NCI-H82 treated with DMSO at 0.1 percent for 48 hours (cell line): ENCODE measurements around the gene ATP2A3.

Experiments
- DNase-seq: peaks from one replicate; lab custom pipeline; 2025; ENCODE audit not compliant: unreplicated experiment; lab: John Stamatoyannopoulos, UW

ATP2A3 gene

DNA sequence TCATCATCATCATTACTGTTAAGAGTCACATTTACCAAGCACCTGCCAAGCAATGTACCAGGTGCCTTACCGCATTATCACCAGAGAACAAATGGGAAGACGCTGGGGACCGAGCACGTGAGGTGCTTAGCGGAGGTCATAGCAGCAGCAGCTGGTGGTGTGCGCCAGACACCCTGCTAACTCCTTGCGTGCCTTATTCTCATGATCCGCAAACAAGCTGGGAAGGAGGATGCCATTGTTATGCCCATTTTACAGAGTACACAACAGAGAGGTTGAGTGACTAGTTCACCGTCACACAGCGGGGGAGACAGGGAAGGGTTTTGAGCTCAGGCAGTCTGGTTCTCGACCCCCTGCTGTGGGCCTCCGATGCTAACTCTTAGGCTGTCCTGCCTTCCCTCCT, 7.3 kb downstream of the ATP2A3 start:
- no peak for DNase-seq

- DNase-seq: no peak
Observed at GRCh38 chr17:3956327-3956957, 7.8 kb downstream of the ATP2A3 start.

DNA sequence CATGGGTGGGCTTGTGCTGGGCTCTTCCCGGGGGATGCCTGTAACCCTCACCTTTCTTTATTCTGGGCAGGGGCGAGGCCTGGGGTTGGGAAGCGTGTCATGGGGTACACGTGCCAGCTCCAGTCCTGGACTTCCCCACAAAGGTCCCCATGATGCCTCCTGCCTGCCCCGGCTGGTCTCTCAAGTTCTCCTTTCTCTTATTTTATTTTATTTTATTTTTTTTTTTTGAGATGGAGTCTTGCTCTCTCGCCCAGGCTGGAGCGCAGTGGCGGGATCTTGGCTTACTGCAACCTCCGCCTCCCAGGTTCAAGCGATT, 8.6 kb downstream of the ATP2A3 start:
- DNase-seq: no peak

- DNase-seq: no peak
Observed at GRCh38 chr17:3954976-3955672, 9.1 kb downstream of the ATP2A3 start.

DNA sequence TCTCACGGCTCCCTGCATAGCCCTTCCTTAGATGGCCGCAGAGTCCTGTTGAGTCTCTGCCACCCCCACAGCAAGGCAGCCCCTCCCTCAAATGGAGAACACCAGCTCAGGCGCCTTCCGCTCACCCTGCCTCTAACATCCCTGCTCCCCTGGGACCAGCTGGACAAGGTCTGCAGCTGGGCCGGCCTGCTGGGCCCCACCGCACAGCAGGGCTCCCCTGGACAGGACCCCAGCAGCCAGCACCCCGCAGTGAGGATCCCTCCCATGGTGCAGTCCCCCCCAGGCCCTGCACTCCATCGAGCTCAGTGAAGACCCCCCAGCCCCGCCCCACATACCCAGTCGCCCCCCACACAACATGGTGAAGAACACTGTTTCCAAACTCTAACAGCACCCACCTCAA, 10.2 kb downstream of the ATP2A3 start:
- no peak for DNase-seq

GRCh38 chr17:3953542-3953941, 10.7 kb downstream of the ATP2A3 start:
- no peak for DNase-seq

DNA sequence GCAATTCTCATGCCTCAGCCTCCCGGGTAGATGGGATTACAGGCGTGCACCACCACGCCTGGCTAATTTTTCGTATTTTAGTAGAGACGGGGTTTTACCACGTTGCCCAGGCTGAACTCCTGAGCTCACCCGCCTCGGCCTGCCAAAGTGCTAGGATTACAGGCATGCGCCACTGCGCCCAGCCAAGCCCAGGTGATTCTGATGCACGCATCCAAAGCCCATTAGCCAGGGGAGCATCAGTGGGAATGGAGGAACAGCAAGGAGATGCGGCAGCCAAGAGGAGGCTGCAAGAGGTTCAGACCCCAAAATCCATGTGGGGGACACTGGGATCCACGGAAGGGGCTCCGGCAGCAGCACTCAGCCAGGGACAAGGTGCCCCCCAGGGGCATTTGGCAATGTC, 12.1 kb downstream of the ATP2A3 start:
- no peak for DNase-seq

GRCh38 chr17:3951420-3951819, 12.8 kb downstream of the ATP2A3 start:
- DNase-seq: no peak

- no peak for DNase-seq
Observed at GRCh38 chr17:3951003-3951402, 13.2 kb downstream of the ATP2A3 start.

- no peak for DNase-seq
Observed at GRCh38 chr17:3950584-3950983, 13.7 kb downstream of the ATP2A3 start.

DNA sequence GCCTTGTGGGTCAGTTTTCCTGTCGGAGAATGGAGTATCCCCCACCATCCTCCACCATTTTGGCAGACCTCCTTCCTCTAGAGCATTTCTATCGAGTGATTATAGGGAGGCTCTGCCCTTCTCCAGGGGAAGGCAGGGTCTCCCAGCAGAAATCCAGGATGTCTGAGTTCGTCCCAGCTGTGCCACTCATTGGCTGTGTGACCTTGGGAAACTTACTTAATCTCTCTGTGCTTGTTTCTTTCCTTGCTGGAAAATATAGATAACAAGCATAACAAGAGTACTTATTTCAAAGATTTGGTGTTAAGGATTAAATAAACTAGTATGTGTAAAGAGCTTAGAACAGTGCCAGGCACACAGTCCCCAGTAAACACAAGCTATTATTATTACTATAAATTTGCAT, 14.8 kb downstream of the ATP2A3 start:
- no peak for DNase-seq

GRCh38 chr17:3948551-3948950, 15.7 kb downstream of the ATP2A3 start:
- DNase-seq: peak; percentile 52

- no peak for DNase-seq
Observed at GRCh38 chr17:3947318-3947810, 16.9 kb downstream of the ATP2A3 start.

DNA sequence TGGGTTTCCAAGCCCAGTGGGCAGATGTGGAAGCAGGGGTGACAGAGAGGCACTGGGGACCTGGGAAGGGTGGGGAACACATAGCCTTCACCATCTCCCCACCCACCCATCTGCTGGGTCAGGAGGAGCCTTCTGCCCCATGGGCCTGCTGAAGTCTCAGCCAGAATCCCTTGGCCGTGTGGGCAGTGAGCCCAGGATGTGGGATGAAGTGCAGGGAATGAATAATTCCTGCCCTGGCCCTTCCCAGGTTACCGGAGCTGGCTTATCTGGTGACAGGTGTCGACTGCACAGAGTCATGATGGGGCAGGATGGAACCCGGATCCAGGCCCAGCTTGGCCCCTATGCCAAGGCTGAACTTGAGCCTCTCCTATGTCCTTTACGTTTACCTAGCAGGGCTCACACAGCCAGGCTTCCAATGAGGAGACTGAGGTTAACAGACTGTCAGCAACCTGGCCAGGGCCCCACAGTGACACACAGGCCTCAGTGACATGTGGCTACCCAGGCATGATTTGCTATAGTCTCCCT, 17.5 kb downstream of the ATP2A3 start:
- DNase-seq: no peak

DNA sequence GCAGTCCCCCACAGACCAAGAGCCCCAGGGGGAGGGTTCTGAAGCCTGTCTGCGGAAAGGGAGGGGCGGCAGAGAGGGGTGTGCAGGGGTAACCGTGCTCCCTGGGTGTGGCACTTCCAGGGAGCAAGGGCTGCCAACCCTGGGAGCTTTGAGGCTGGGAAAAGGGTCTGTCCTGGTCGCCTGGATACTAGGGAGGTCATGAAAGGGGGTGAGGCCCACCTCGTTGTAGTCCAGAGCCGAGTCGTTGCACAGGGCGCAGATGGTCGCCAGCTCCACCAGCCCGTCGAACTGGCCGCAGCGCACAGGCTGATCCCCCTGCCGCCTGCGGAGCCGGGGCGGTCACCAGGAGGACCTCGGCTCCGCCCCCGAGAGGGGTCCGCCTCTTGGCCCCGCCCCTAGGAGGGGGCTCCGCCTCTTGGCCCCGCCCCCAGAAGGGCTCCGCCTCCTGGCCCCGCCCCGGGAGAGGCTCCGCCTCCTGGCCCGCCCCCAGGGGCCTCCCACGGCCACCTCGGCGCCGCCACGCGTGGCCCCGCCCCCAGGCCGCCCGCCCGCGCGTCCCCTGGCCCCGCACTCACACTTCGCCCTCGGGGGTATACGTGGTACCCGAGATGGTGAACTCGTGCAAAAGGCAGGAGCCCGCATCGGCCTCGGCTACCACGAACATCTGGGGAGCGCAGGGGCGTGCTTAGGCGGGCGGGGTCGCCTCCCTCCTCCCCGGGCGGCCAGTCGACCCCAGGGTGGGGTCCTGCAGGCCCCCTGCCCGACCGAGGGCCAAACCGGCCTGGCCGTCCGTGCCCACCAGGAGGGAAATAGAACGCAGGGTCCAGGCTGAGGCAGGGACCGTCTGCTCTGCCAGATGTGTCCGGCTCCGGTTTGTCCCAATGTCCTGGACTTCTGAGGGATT, 19.5 kb downstream of the ATP2A3 start:
- no peak for DNase-seq

DNA sequence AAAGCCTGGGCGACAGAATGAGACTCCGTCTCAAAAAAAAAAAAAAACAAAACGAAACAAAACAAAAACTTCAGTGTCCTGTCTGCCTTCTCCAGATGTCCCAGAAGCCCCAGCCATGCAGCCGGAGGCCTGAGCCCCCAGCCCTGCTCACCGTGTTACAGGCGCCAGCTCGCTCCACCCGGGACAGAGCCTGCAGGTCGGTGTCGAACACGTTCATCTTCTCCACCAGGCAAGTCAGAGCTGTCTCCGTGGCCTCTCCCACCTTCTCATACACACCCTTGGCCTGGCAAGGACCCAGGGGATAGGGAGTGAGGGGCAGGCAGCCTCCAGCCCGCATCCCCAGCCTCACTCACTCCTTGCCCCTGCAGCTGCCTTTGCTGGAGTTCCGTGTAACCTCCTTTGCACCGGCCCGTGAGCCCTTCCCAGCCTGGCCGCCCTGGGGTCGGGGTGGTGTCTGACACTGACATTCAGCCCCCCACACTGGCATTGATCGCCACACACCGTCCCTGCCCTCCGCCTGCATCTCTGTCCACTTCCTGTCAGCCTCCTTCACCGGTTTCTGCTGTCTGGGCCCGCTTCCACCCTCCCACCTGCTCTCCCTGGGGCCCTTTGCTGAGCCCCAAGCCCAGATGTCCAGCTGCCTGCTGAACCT, 20.9 kb downstream of the ATP2A3 start:
- DNase-seq: no peak

GRCh38 chr17:3940965-3941698, 23.1 kb downstream of the ATP2A3 start:
- DNase-seq: no peak

DNA sequence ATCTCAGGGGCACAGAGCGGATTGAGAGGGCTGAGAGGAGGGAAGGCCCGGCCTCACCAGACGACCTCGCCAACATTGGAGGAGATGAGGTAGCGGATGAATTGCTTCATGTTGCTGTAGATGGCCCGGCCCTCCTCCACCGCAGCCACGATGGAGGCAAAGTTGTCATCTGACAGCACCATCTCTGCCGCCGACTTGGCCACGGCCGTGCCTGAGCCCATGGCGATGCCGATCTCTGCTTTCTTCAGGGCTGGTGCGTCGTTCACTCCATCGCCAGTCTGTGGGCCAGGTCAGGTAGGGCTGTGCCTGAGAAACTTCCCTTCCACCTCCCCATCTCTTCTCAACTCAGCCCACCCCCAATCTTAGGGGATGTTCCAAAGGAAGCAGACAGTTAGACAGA, 26.9 kb downstream of the ATP2A3 start:
- no peak for DNase-seq

GRCh38 chr17:3935825-3936355, 28.3 kb downstream of the ATP2A3 start:
- DNase-seq: no peak

DNA sequence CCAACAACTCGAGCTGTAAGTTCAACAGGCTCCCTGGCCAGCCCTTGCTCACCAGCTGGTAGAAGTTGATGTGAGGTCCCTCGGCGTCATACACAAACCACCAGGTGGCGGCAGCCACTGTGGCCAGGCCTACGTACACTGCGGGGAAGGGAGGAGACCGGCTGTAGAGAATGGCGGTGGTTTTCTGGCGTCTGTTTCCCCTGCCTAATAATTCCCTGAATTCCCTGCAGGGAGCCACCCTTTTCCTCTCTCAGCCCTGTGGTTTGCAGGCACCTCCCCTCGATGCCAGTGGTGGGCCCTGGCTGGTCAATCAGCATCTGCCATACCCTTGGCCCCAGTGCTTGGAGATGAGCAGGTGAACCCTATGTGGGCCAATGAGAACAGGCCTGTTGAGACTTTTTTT, 29.1 kb downstream of the ATP2A3 start:
- DNase-seq: peak; percentile 43
